Neural cell (in vitro differentiated cells): Measurements from ENCODE around the gene PDE9A. TPM values are rescaled to one million over a fixed set of nuclear protein-coding genes. Genes with fewer than 3 reads are reported as not detected.

Source experiments
- H2AFZ ChIP-seq: fragments of 200-600, 300-800 bp; sonication (generic), shearing (Covaris generic); 2 replicates; pipeline ENCODE4 v1.6.0; 2014; ENCODE audit warnings: low read depth, mild to moderate bottlenecking, antibody characterized with exemption, low read length, moderate library complexity
- H3F3A ChIP-seq: fragments of 200-600 bp; shearing (Covaris generic); 2 replicates; pipeline ENCODE4 v1.6.1; 2016; ENCODE audit warnings: mild to moderate bottlenecking, moderate library complexity, mixed read lengths, antibody characterized with exemption, low read length; ENCODE audit not compliant: insufficient read depth, poor library complexity, severe bottlenecking
- H3K27ac ChIP-seq: fragments of 200-600, 300-800 bp; sonication (generic), shearing (Covaris generic); 2 replicates; pipeline ENCODE4 v1.5.1; 2014; ENCODE audit warnings: mild to moderate bottlenecking, low read length, moderate library complexity
- H3K27me3 ChIP-seq: fragments of 300-800, 200-600 bp; sonication (generic), shearing (Covaris generic); 2 replicates; pipeline ENCODE4 v1.6.0; 2014; ENCODE audit warnings: mild to moderate bottlenecking, low read depth, low read length, moderate library complexity; ENCODE audit not compliant: insufficient read depth
- H3K36me3 ChIP-seq: fragments of 300-800, 200-600 bp; sonication (generic), shearing (Covaris generic); 2 replicates; pipeline ENCODE4 v1.5.1; 2014; ENCODE audit warnings: mild to moderate bottlenecking, antibody characterized with exemption, low read length, moderate library complexity; ENCODE audit not compliant: insufficient read depth
- H3K4me2 ChIP-seq: fragments of 300-800, 200-600 bp; sonication (generic), shearing (Covaris generic); 2 replicates; pipeline ENCODE4 v1.6.0; 2014; ENCODE audit warnings: mild to moderate bottlenecking, low read length
- H3K4me3 ChIP-seq: fragments of 300-800, 200-600 bp; sonication (generic), shearing (Covaris generic); 2 replicates; pipeline ENCODE4 v1.5.1; 2014; ENCODE audit warnings: mild to moderate bottlenecking, low read length, moderate library complexity
- H3K79me2 ChIP-seq: fragments of 200-600 bp; shearing (Covaris generic); replicated peaks from 2 replicates; pipeline ENCODE4 v1.6.0; 2014; ENCODE audit warnings: mild to moderate bottlenecking, low read length, moderate library complexity; ENCODE audit not compliant: insufficient read depth
- H3K9ac ChIP-seq: fragments of 300-800, 200-600 bp; sonication (generic), shearing (Covaris generic); 2 replicates; pipeline ENCODE4 v1.6.1; 2016; ENCODE audit warnings: mild to moderate bottlenecking, low read length, mixed read lengths
- H3K9me2 ChIP-seq: fragments of 200-600 bp; shearing (Covaris generic); 2 replicates; pipeline ENCODE4 v1.6.1; 2016; ENCODE audit warnings: mild to moderate bottlenecking, low read length, mixed read lengths; ENCODE audit not compliant: insufficient read depth
- H3K9me3 ChIP-seq: fragments of 200-600, 300-800 bp; sonication (generic), shearing (Covaris generic); 2 replicates; pipeline ENCODE4 v1.6.1; 2016; ENCODE audit warnings: mild to moderate bottlenecking, mixed run types, low read length, moderate library complexity, mixed read lengths
- H4K20me1 ChIP-seq: fragments of 200-600 bp; shearing (Covaris generic); 2 replicates; pipeline ENCODE4 v1.6.1; 2016; ENCODE audit warnings: mild to moderate bottlenecking, mixed run types; ENCODE audit not compliant: insufficient read depth
- EP300 ChIP-seq: fragments of 450-650 bp; conservative IDR thresholded peaks from 2 replicates; pipeline ENCODE4 v1.6.1; 2014; ENCODE audit warnings: antibody characterized with exemption, mild to moderate bottlenecking, moderate library complexity; ENCODE audit not compliant: poor library complexity, severe bottlenecking
- EZH2 ChIP-seq: fragments of 200-600, 300-800 bp; shearing (Covaris generic), sonication (generic); IDR thresholded peaks from 2 replicates; pipeline ENCODE4 v1.6.1; 2014; ENCODE audit warnings: antibody characterized with exemption, low read length, borderline replicate concordance, mild to moderate bottlenecking; ENCODE audit not compliant: insufficient read depth, poor library complexity, severe bottlenecking
- MXI1 ChIP-seq: fragments of 450-650 bp; conservative IDR thresholded peaks from 2 replicates; pipeline ENCODE4 v1.6.1; 2014; ENCODE audit warnings: antibody characterized with exemption, mild to moderate bottlenecking; ENCODE audit not compliant: poor library complexity, severe bottlenecking
- POLR2AphosphoS5 ChIP-seq: IDR thresholded peaks from 2 replicates; pipeline ENCODE4 v1.6.1; 2012
- RAD21 ChIP-seq: fragments of 450-650 bp; conservative IDR thresholded peaks from 2 replicates; pipeline ENCODE4 v1.6.1; 2014; ENCODE audit warnings: antibody characterized with exemption, mild to moderate bottlenecking, moderate library complexity
- REST ChIP-seq: IDR thresholded peaks from 2 replicates; pipeline ENCODE4 v1.6.1; 2012; ENCODE audit warnings: borderline replicate concordance
- SMC3 ChIP-seq: fragments of 450-650 bp; conservative IDR thresholded peaks from 2 replicates; pipeline ENCODE4 v1.6.1; 2014; ENCODE audit warnings: antibody characterized with exemption, mild to moderate bottlenecking, moderate library complexity; ENCODE audit not compliant: poor library complexity
- TAF1 ChIP-seq: IDR thresholded peaks from 2 replicates; pipeline ENCODE4 v1.6.1; 2012; ENCODE audit warnings: low read depth
- polyA plus RNA-seq: library from polyadenylated mRNA; depleted of rRNA; stranded (reverse); fragments of >200 nt; gene quantifications from 2 replicates; pipeline ENCODE4 v1.2.3, GENCODE V29; 2014
- TF ChIP-seq, protein P1 (sequence below): fragments of 450-650 bp; IDR thresholded peaks from 2 replicates; pipeline ENCODE4 v1.5.1; 2014; ENCODE audit warnings: antibody characterized with exemption, mild to moderate bottlenecking, moderate library complexity; ENCODE audit not compliant: poor library complexity, severe bottlenecking

The PDE9A gene
- polyA plus RNA-seq, 1 donor from 2014 or later = 32.2 TPM

DNA sequence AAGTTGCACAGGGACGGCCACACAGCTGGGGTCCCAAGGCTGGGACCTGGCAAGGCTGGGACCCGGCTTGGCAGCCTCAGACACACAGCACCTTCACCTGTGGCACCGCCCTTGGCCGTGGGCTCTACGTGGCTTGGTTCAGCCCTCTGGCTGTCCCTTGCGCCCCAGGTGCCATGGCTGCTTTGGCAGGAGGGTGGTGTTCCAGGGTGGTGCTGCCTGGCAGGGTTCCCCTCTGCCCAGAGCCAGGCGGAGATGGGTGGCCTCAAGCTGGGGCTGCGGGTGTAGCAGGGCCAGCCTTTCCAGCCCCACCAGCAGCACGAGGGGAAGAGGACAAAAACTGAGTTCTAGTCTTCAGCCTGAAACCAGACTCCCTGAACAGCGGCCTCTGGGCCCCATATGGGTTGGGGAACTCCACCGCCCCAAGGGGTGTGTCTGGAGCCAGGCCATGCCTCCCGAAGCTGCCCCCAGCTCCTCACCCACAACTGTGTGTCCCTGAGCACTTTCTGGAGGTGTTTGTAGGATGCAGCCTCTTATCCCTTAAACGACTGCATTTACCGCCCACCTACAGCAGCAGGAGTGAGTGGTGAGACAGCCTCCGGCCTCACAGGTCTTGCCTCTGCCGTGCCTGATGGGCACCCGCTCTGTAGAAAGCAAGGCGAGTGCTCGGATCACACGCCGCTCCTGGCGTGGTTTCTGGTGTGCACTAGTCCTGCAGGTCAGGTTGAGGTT is 92.3 kb downstream of the PDE9A start:
- Histone ChIP-seq H3K4me3 (no peak overlapping the region), H3K9me3 (no peaks in the 10 kb centered on the region), H3K4me2 (no peak overlapping the region), H3F3A (no peaks in the 10 kb centered on the region), H3K27me3 (no peaks in the 10 kb centered on the region), H3K9me2 (no peaks in the 10 kb centered on the region), H4K20me1 (no peaks in the 10 kb centered on the region), H3K27ac (no peak overlapping the region), H3K36me3 (no peaks in the 10 kb centered on the region), H2AFZ (no peak overlapping the region), H3K9ac (no peak overlapping the region), H3K79me2 (no peaks in the 10 kb centered on the region)
- no peak for TF ChIP-seq EP300
- no peak for TF ChIP-seq EZH2
- no peak for TF ChIP-seq RAD21
- no peak for TF ChIP-seq TAF1

GRCh38 chr21:42746240-42746592 is 92.8 kb downstream of the PDE9A start:
- no peaks in the 10 kb centered on the region for H3K36me3 ChIP-seq
- H3F3A ChIP-seq = no peaks in the 10 kb centered on the region
- H3K4me3 ChIP-seq = no peak overlapping the region
- no peaks in the 10 kb centered on the region for H3K9me3 ChIP-seq
- H3K4me2 ChIP-seq = no peak overlapping the region
- H3K27ac ChIP-seq = no peak overlapping the region
- H3K79me2 ChIP-seq = no peaks in the 10 kb centered on the region
- H3K27me3 ChIP-seq = no peaks in the 10 kb centered on the region
- H2AFZ ChIP-seq = no peak overlapping the region
- TF ChIP-seq RAD21 (no peak), EP300 (no peak), REST (no peak), TAF1 (no peak), EZH2 (no peak), SMC3 (no peak), MXI1 (no peak), POLR2AphosphoS5 (no peak)
- TF ChIP-seq, protein P1, sequence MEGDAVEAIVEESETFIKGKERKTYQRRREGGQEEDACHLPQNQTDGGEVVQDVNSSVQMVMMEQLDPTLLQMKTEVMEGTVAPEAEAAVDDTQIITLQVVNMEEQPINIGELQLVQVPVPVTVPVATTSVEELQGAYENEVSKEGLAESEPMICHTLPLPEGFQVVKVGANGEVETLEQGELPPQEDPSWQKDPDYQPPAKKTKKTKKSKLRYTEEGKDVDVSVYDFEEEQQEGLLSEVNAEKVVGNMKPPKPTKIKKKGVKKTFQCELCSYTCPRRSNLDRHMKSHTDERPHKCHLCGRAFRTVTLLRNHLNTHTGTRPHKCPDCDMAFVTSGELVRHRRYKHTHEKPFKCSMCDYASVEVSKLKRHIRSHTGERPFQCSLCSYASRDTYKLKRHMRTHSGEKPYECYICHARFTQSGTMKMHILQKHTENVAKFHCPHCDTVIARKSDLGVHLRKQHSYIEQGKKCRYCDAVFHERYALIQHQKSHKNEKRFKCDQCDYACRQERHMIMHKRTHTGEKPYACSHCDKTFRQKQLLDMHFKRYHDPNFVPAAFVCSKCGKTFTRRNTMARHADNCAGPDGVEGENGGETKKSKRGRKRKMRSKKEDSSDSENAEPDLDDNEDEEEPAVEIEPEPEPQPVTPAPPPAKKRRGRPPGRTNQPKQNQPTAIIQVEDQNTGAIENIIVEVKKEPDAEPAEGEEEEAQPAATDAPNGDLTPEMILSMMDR = no peak
- H4K20me1 ChIP-seq = no peaks in the 10 kb centered on the region
- H3K9me2 ChIP-seq = no peaks in the 10 kb centered on the region
- H3K9ac ChIP-seq = no peak overlapping the region
